Stimulated activated memory B cell treated with anti-CD40 and anti-IgM and Interleukin-4, amounts not matched to agents 10 μg/mL and 1 μg/mL and 100 μg/mL, for 72 hours (primary cell): ENCODE measurements around the gene RAB19.

ENCODE experiments used
- ATAC-seq: fragments of 150-1000 bp; cut with Tn5 transposase; 2 replicates; pipeline ENCODE4 v1.10.0; 2021
- H3K27ac Mint-ChIP-seq: one replicate; pipeline ENCODE4 v1.8.0; 2022; ENCODE audit warnings: mild to moderate bottlenecking, mixed read lengths
- H3K27me3 Mint-ChIP-seq: one replicate; pipeline ENCODE4 v1.8.0; 2022; ENCODE audit warnings: mixed read lengths
- H3K36me3 Mint-ChIP-seq: one replicate; pipeline ENCODE4 v1.8.0; 2022; ENCODE audit warnings: mixed read lengths
- H3K4me1 Mint-ChIP-seq: one replicate; pipeline ENCODE4 v1.8.0; 2022; ENCODE audit warnings: mixed read lengths
- H3K4me3 Mint-ChIP-seq: one replicate; pipeline ENCODE4 v1.8.0; 2022; ENCODE audit warnings: mild to moderate bottlenecking, moderate library complexity, mixed read lengths
- H3K9me3 Mint-ChIP-seq: one replicate; pipeline ENCODE4 v1.8.0; 2022; ENCODE audit warnings: mixed read lengths

The RAB19 gene

GRCh38 chr7:140403878-140404564 is at the start of gene RAB19:
RAB19 (plus strand) TSS chr7:140404058; CDS start chr7:140407647, 3,589 bp downstream.
- peak within 1 kb of the TSS; percentile 93 for H3K27ac Mint-ChIP-seq
- H3K4me1 Mint-ChIP-seq = peaks cover 16% of the 10 kb centered on the region
- no peaks in the 10 kb centered on the region for H3K36me3 Mint-ChIP-seq
- ATAC-seq = peak; percentile 86
- H3K27me3 Mint-ChIP-seq = no peaks in the 10 kb centered on the region
- H3K9me3 Mint-ChIP-seq = no peaks in the 10 kb centered on the region
- H3K4me3 Mint-ChIP-seq = peak within 1 kb of the TSS; percentile 96

- Mint-ChIP-seq H3K27ac (no peak overlapping the region), H3K4me3 (no peak overlapping the region), H3K27me3 (no peaks in the 10 kb centered on the region), H3K4me1 (peaks cover 27% of the 10 kb centered on the region), H3K9me3 (no peaks in the 10 kb centered on the region), H3K36me3 (peaks cover 62% of the 10 kb centered on the region)
- ATAC-seq = no peak
Measured at GRCh38 chr7:140358024-140358411, 45.8 kb upstream of the RAB19 start.

GRCh38 chr7:140358412-140359051 is 45.3 kb upstream of the RAB19 start:
- H3K36me3 Mint-ChIP-seq = peaks cover 57% of the 10 kb centered on the region
- no peaks in the 10 kb centered on the region for H3K27me3 Mint-ChIP-seq
- peaks cover 27% of the 10 kb centered on the region for H3K4me1 Mint-ChIP-seq
- H3K4me3 Mint-ChIP-seq = no peak overlapping the region
- peak overlapping the region; percentile 74 for H3K27ac Mint-ChIP-seq
- peak; percentile 41 for ATAC-seq
- H3K9me3 Mint-ChIP-seq = no peaks in the 10 kb centered on the region

- ATAC-seq = no peak
- peaks cover 27% of the 10 kb centered on the region for H3K4me1 Mint-ChIP-seq
- H3K27ac Mint-ChIP-seq = peak overlapping the region; percentile 34
- no peak overlapping the region for H3K4me3 Mint-ChIP-seq
- peaks cover 55% of the 10 kb centered on the region for H3K36me3 Mint-ChIP-seq
- H3K27me3 Mint-ChIP-seq = no peaks in the 10 kb centered on the region
- no peaks in the 10 kb centered on the region for H3K9me3 Mint-ChIP-seq
Measured at GRCh38 chr7:140360697-140361229, 43.1 kb upstream of the RAB19 start.

- Mint-ChIP-seq H3K27ac (no peak overlapping the region), H3K27me3 (no peaks in the 10 kb centered on the region)
Measured at GRCh38 chr7:140364819-140365218, 39.0 kb upstream of the RAB19 start.

GRCh38 chr7:140367528-140367927 is 36.3 kb upstream of the RAB19 start:
- Mint-ChIP-seq H3K9me3 (no peaks in the 10 kb centered on the region), H3K4me3 (no peak overlapping the region), H3K36me3 (peaks cover 42% of the 10 kb centered on the region), H3K4me1 (no peaks in the 10 kb centered on the region), H3K27me3 (no peaks in the 10 kb centered on the region), H3K27ac (no peak overlapping the region)
- ATAC-seq = no peak

More at GRCh38 chr7:140364819-140365218, 39.0 kb upstream of the RAB19 start:
- no peak for ATAC-seq
- Mint-ChIP-seq H3K36me3 (peaks cover 48% of the 10 kb centered on the region), H3K9me3 (no peaks in the 10 kb centered on the region), H3K4me1 (peaks cover 10% of the 10 kb centered on the region), H3K4me3 (no peak overlapping the region)

GRCh38 chr7:140369294-140369693 is 34.6 kb upstream of the RAB19 start:
- Mint-ChIP-seq H3K4me3 (no peak overlapping the region), H3K36me3 (peaks cover 34% of the 10 kb centered on the region), H3K4me1 (no peaks in the 10 kb centered on the region), H3K27ac (no peak overlapping the region), H3K27me3 (no peaks in the 10 kb centered on the region), H3K9me3 (no peaks in the 10 kb centered on the region)
- ATAC-seq = no peak

GRCh38 chr7:140375323-140375722 is 28.5 kb upstream of the RAB19 start:
- peak overlapping the region; percentile 80 for H3K27ac Mint-ChIP-seq
- H3K4me1 Mint-ChIP-seq = peaks cover 17% of the 10 kb centered on the region
- no peak for ATAC-seq
- H3K27me3 Mint-ChIP-seq = no peaks in the 10 kb centered on the region
- H3K36me3 Mint-ChIP-seq = peaks cover 39% of the 10 kb centered on the region
- H3K4me3 Mint-ChIP-seq = no peak overlapping the region
- no peaks in the 10 kb centered on the region for H3K9me3 Mint-ChIP-seq

GRCh38 chr7:140375892-140376730 is 27.7 kb upstream of the RAB19 start:
- H3K36me3 Mint-ChIP-seq = peaks cover 40% of the 10 kb centered on the region
- H3K4me1 Mint-ChIP-seq = peaks cover 17% of the 10 kb centered on the region
- peak overlapping the region; percentile 80 for H3K27ac Mint-ChIP-seq
- no peaks in the 10 kb centered on the region for H3K9me3 Mint-ChIP-seq
- ATAC-seq = peak; percentile 85
- peak overlapping the region; percentile 30 for H3K4me3 Mint-ChIP-seq
- H3K27me3 Mint-ChIP-seq = no peaks in the 10 kb centered on the region

GRCh38 chr7:140383954-140384713 is 19.7 kb upstream of the RAB19 start:
- Mint-ChIP-seq H3K4me1 (peaks cover 6% of the 10 kb centered on the region), H3K27ac (no peak overlapping the region), H3K36me3 (peaks cover 30% of the 10 kb centered on the region), H3K27me3 (no peaks in the 10 kb centered on the region), H3K4me3 (no peak overlapping the region), H3K9me3 (no peaks in the 10 kb centered on the region)
- no peak for ATAC-seq

GRCh38 chr7:140384894-140385545 is 18.8 kb upstream of the RAB19 start:
- no peak overlapping the region for H3K27ac Mint-ChIP-seq

GRCh38 chr7:140389445-140389844 is 14.4 kb upstream of the RAB19 start:
- Mint-ChIP-seq H3K4me1 (peaks cover 6% of the 10 kb centered on the region), H3K4me3 (no peak overlapping the region), H3K36me3 (peaks cover 6% of the 10 kb centered on the region), H3K27ac (no peak overlapping the region), H3K9me3 (no peaks in the 10 kb centered on the region), H3K27me3 (no peaks in the 10 kb centered on the region)
- ATAC-seq = no peak

More at GRCh38 chr7:140384894-140385545, 18.8 kb upstream of the RAB19 start:
- Mint-ChIP-seq H3K27me3 (no peaks in the 10 kb centered on the region), H3K9me3 (no peaks in the 10 kb centered on the region), H3K4me3 (no peak overlapping the region), H3K4me1 (peaks cover 6% of the 10 kb centered on the region), H3K36me3 (peaks cover 21% of the 10 kb centered on the region)
- no peak for ATAC-seq

- Mint-ChIP-seq H3K9me3 (no peaks in the 10 kb centered on the region), H3K36me3 (peaks cover 6% of the 10 kb centered on the region), H3K4me3 (no peak overlapping the region), H3K4me1 (peaks cover 6% of the 10 kb centered on the region), H3K27me3 (no peaks in the 10 kb centered on the region), H3K27ac (no peak overlapping the region)
- ATAC-seq = peak; percentile 62
Measured at GRCh38 chr7:140390034-140390433, 13.8 kb upstream of the RAB19 start.

GRCh38 chr7:140390466-140391190 is 13.2 kb upstream of the RAB19 start:
- H3K9me3 Mint-ChIP-seq = no peaks in the 10 kb centered on the region
- no peak overlapping the region for H3K4me3 Mint-ChIP-seq

More at GRCh38 chr7:140390466-140391190, 13.2 kb upstream of the RAB19 start:
- Mint-ChIP-seq H3K36me3 (peaks cover 1% of the 10 kb centered on the region), H3K4me1 (peaks cover 1% of the 10 kb centered on the region), H3K27ac (no peak overlapping the region), H3K27me3 (no peaks in the 10 kb centered on the region)
- ATAC-seq = peak; percentile 90
